ENCODE data around the gene PPY. TPM values are rescaled to one million over a fixed set of nuclear protein-coding genes. Genes with fewer than 3 reads are reported as not detected.

Gene PPY, protein sequence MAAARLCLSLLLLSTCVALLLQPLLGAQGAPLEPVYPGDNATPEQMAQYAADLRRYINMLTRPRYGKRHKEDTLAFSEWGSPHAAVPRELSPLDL
- total RNA-seq = not detected

DNA sequence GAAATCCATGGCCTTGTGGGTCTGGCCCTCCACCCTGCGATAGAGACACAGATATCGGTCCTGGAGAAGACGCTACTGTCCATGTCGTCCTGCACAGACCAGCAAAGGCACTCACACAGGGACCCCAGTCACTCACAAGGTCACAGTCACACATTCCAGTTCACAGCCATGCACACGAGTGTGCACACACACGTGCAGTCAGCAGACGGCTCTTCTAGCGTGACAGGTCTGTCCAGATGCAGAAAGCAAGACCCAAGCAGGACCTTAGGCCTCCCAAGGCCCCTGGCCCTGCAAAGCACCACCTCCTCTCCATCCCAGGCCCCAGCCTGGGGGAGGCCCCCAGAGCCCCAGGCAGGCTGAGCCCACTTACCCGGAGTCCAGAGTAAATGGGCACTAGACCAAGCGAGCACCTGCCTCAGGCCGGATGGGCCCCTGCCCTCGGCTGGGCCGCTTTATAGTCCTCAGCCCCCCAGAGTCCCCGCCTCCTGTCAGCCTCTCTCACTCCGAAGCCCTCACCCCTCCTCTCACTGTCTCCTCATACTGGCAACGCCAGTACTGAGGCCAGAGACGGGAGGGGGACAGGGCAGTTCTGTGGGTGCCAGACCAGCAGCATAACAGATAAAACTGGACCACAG is at the start of gene PPY:
PPY (minus strand) TSS at position 426 of the 635 bp plus-strand sequence. CDS start 822 bp downstream, outside the sequence.
- Histone ChIP-seq H3K4me3 (no peak within 1 kb of the TSS), H3K36me3 (no peaks in the 10 kb centered on the region), H3K9me3 (no peaks in the 10 kb centered on the region), H3K27ac (no peak within 1 kb of the TSS), H3K4me1 (peaks cover 0 to 10% (median 4%) of the 10 kb centered on the region in 3 donors), H3K27me3 (peaks cover 37% of the 10 kb centered on the region)
- WGBS, 2 donors (ENCODE audit: low coverage in 1 of 2) = 85% methylated on average over 4 of the region's 17 CpGs; no CpG with 5 or more reads in 1 of the 2 donors
- TF ChIP-seq POLR2AphosphoS5 (IDR thresholded peaks at IDR 0.05) (no peak), EP300 (IDR thresholded peaks at IDR 0.05) (no peak), POLR2A (IDR thresholded peaks at IDR 0.05) (no peak)
- TF ChIP-seq, protein P1, sequence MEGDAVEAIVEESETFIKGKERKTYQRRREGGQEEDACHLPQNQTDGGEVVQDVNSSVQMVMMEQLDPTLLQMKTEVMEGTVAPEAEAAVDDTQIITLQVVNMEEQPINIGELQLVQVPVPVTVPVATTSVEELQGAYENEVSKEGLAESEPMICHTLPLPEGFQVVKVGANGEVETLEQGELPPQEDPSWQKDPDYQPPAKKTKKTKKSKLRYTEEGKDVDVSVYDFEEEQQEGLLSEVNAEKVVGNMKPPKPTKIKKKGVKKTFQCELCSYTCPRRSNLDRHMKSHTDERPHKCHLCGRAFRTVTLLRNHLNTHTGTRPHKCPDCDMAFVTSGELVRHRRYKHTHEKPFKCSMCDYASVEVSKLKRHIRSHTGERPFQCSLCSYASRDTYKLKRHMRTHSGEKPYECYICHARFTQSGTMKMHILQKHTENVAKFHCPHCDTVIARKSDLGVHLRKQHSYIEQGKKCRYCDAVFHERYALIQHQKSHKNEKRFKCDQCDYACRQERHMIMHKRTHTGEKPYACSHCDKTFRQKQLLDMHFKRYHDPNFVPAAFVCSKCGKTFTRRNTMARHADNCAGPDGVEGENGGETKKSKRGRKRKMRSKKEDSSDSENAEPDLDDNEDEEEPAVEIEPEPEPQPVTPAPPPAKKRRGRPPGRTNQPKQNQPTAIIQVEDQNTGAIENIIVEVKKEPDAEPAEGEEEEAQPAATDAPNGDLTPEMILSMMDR (IDR thresholded peaks at IDR 0.05) = no peak
- ATAC-seq = no peak

DNA sequence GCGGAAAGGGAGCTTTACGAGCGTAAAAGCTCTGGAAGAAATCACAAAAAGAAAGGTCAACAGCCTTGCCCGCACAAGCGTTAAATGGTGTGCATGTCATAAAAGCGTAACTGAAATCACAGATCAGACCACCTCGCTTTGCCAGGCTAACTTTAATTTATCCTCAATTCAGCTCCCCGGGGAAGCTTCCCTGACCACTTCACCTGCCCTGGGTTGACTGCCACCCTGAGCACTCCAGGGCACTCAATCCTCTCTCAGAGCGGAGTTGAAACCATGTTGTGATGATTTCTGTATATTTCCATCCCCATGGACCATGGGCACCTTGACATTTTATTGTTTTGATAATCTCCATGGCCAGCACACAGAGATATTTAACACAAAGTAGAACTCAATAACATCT is 46.0 kb upstream of the PPY start:
- Histone ChIP-seq H3K4me3 (no peak overlapping the region), H3K27me3 (peaks cover 59% of the 10 kb centered on the region), H3K36me3 (no peaks in the 10 kb centered on the region), H3K9me3 (no peaks in the 10 kb centered on the region), H3K27ac (no peak overlapping the region), H3K4me1 (peaks cover 0 to 13% (median 8%) of the 10 kb centered on the region in 3 donors)
- no peak for ATAC-seq
- 79 to 85% methylated on average over 7 to 9 of the region's 9 CpGs for WGBS, 2 donors (ENCODE audit: low coverage in 1 of 2)
- TF ChIP-seq POLR2AphosphoS5 (IDR thresholded peaks at IDR 0.05) = no peak

DNA sequence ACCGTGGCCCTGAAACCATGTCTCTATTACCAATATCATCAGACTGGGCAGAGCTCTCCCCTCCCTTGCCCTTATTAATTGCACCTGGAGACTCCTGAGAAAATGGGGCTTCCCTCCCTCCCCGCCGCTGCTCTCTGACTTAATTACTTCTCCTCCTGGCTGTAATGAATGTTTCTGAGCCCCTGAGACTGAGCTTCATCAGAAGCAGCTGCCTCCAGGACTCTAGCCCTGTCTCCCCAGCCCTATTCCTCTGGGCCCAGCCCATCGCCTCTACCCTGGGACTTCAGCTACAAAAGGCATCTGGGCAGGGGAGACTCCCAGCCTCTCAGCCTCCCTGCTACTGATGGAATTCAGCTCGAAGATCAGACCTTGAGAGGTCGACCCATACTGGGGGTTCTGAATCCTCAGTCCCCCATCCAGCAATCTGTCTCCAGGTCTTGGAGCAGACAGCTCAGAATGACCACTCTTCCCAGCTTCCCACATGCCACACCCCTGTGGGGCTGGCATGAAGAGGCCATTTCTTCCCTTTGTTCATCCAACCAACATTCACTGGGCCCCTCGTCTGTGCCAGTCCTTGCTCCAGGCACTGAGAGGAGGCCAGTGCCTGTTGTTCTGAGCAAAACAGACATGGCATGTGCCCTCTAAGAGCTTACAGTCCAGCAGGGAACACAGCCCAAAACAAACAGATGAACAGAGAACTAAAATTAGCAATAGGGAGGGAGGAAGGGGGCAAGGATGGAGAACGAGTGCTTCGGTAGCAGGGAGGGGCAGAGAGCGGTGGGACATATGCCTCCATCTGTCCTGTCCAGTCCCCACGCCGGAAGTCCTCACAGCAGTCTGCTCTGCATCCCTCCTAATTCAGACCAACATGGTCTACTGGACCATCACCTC is 45.1 kb upstream of the PPY start:
- WGBS, 2 donors (ENCODE audit: low coverage in 1 of 2) = 55 to 60% methylated on average over 1 to 10 of the region's 12 CpGs

DNA sequence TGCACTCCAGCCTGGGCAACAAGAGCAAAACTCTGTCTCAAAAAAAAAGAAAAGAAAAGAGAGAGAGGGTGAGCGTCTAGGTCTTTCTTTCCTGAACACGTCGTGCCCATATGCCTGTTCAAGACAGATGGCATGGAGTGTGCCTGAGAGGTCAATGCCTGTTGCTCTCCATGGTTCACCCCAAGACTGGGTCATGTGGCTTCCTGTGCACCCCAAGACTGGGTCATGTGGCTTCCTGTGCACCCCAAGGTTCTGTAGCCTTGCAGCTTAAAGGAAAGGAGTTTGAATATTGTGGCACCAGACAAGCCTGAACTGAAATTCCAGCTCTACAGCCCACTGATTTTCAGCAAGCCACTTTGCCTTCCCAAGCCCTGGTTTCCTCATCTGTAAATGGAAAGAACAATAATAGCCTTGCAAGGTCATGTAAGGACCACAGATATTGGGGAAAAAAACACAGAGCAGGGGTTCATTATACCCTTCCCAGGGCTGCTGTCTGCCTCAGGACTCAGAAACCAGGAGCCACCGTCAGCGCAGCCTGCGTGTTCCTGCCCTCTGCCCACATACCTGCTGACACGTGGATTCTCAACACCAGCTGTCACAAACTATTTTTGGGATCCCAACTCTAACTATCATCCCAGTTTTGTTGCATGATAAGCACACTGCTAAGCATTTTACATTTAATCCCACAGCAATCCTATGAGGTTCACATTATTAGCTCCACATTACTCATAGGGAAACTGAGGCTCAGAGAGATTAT is 44.1 kb upstream of the PPY start:
- 77 to 84% methylated on average over 7 of the region's 7 CpGs for WGBS, 2 donors (ENCODE audit: low coverage in 1 of 2)
- no peak for ATAC-seq
- peaks cover 72% of the 10 kb centered on the region for H3K27me3 ChIP-seq

More for the DNA sequence above, 45.1 kb upstream of the PPY start:
- Histone ChIP-seq H3K36me3 (no peaks in the 10 kb centered on the region), H3K27me3 (peaks cover 68% of the 10 kb centered on the region), H3K4me3 (no peak overlapping the region), H3K4me1 (peaks cover 0 to 15% (median 8%) of the 10 kb centered on the region in 3 donors), H3K27ac (no peak overlapping the region), H3K9me3 (no peaks in the 10 kb centered on the region)
- no peak for ATAC-seq
- TF ChIP-seq POLR2A (IDR thresholded peaks at IDR 0.05) (no peak), POLR2AphosphoS5 (IDR thresholded peaks at IDR 0.05) (no peak), EP300 (IDR thresholded peaks at IDR 0.05) (no peak)
- TF ChIP-seq, protein P1 (IDR thresholded peaks at IDR 0.05) = no peak

More for the DNA sequence above, 44.1 kb upstream of the PPY start:
- TF ChIP-seq, protein P1 (IDR thresholded peaks at IDR 0.05) = no peak
- TF ChIP-seq POLR2A (IDR thresholded peaks at IDR 0.05) (no peak), EP300 (IDR thresholded peaks at IDR 0.05) (no peak), POLR2AphosphoS5 (IDR thresholded peaks at IDR 0.05) (no peak)
- peaks cover 0 to 15% (median 8%) of the 10 kb centered on the region in 3 donors for H3K4me1 ChIP-seq
- H3K36me3 ChIP-seq = no peaks in the 10 kb centered on the region
- no peaks in the 10 kb centered on the region for H3K9me3 ChIP-seq
- H3K4me3 ChIP-seq = no peak overlapping the region
- H3K27ac ChIP-seq = no peak overlapping the region
